NCI-H2171 treated with DMSO at 0.1 percent for 48 hours (cell line): ENCODE measurements around the gene FAM131A.
A peak's percentile ranks its signal among the peaks of the same experiment; 100 is the strongest.

ENCODE experiments used
- DNase-seq: peaks from one replicate; lab custom pipeline; 2025; lab: John Stamatoyannopoulos, UW

Gene FAM131A

GRCh38 chr3:184337399-184337714, at the start of gene FAM131A:
TSS of gene FAM131A (plus strand) at chr3:184337600. CDS start at chr3:184337631, 31 bp downstream.
- DNase-seq = no peak

- peak; percentile 79 for DNase-seq
Measured at GRCh38 chr3:184289426-184289938, 47.9 kb upstream of the FAM131A start.

- DNase-seq = no peak
Measured at GRCh38 chr3:184290331-184290730, 47.1 kb upstream of the FAM131A start.

- DNase-seq = no peak
Measured at GRCh38 chr3:184291044-184291737, 46.2 kb upstream of the FAM131A start.

- DNase-seq = no peak
Measured at GRCh38 chr3:184291738-184292445, 45.5 kb upstream of the FAM131A start.

GRCh38 chr3:184295771-184296170, 41.6 kb upstream of the FAM131A start:
- peak; percentile 14 for DNase-seq

GRCh38 chr3:184296616-184297015, 40.8 kb upstream of the FAM131A start:
- no peak for DNase-seq

- peak; percentile 94 for DNase-seq
Measured at GRCh38 chr3:184298759-184299487, 38.5 kb upstream of the FAM131A start, which contains the start of gene PSMD2. TSS of gene PSMD2 (plus strand) at chr3:184299241. CDS start at chr3:184299267, 26 bp downstream.

GRCh38 chr3:184299488-184300377, 37.7 kb upstream of the FAM131A start:
- DNase-seq = no peak

- DNase-seq = no peak
Measured at GRCh38 chr3:184300378-184300720, 37.1 kb upstream of the FAM131A start.

- DNase-seq = peak; percentile 19
Measured at GRCh38 chr3:184305577-184305976, 31.8 kb upstream of the FAM131A start.

- DNase-seq = no peak
Measured at GRCh38 chr3:184306341-184306972, 30.9 kb upstream of the FAM131A start.

GRCh38 chr3:184307915-184308314, 29.5 kb upstream of the FAM131A start:
- no peak for DNase-seq

GRCh38 chr3:184308744-184309143, 28.7 kb upstream of the FAM131A start:
- DNase-seq = no peak

GRCh38 chr3:184311633-184312032, 25.8 kb upstream of the FAM131A start:
- no peak for DNase-seq

- peak; percentile 95 for DNase-seq
Measured at GRCh38 chr3:184314363-184314699, 23.1 kb upstream of the FAM131A start, which contains the start of gene EIF4G1. TSS of gene EIF4G1 (plus strand) at chr3:184314606. CDS start at chr3:184315797, 1,191 bp downstream.

GRCh38 chr3:184314700-184315542, 22.5 kb upstream of the FAM131A start:
- peak; percentile 35 for DNase-seq

GRCh38 chr3:184315543-184315867, 21.9 kb upstream of the FAM131A start:
- no peak for DNase-seq

- no peak for DNase-seq
Measured at GRCh38 chr3:184315871-184316661, 21.3 kb upstream of the FAM131A start.

GRCh38 chr3:184316792-184317191, 20.6 kb upstream of the FAM131A start:
- no peak for DNase-seq
